Fibroblast of the aortic adventitia (primary cell): ENCODE data around the gene TBX21. TPM values are rescaled to one million over a fixed set of nuclear protein-coding genes. Genes with fewer than 3 reads are reported as not detected.

Experiments
- DNase-seq: peaks from one replicate; pipeline ENCODE4 v3.0.0-alpha.2; 2010; ENCODE audit warnings: low read depth
- H3K4me3 ChIP-seq: 2 replicates; pipeline ENCODE4 v1.5.1; 2011; ENCODE audit warnings: low read depth, mild to moderate bottlenecking, control low read depth, low read length, moderate library complexity
- total RNA-seq: library from RNA; depleted of rRNA; stranded (reverse); fragments of >200 nt; gene quantifications from 2 replicates; pipeline ENCODE4 v1.2.3, GENCODE V29; 2012; ENCODE audit warnings: low replicate concordance
- TF ChIP-seq, protein P1 (sequence below): IDR thresholded peaks from 2 replicates; pipeline ENCODE4 v1.5.1; 2011; ENCODE audit warnings: mild to moderate bottlenecking, low read length, control low read depth, inconsistent platforms; ENCODE audit not compliant: insufficient read depth

Gene TBX21
- total RNA-seq, 1 donor, result not detected

DNA sequence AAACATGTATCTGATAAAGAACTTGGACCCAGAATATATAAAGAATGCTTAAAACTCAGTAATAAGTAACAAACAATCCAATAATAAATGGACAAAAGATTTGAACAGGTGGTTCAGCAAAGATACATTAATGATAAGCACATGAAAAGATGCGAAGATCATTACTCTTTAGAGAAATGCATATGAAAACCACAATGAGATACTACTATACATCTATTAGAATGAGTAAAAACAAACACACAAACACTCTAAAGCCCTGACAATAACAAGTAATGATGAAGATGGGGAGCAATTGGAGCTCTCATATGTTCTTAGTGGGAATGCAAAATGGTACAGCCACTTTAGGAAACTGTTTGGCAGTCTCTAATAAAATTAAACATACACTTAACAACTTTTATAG is 59.4 kb downstream of the TBX21 start:
- H3K4me3 ChIP-seq, result no peak overlapping the region
- TF ChIP-seq, protein P1, sequence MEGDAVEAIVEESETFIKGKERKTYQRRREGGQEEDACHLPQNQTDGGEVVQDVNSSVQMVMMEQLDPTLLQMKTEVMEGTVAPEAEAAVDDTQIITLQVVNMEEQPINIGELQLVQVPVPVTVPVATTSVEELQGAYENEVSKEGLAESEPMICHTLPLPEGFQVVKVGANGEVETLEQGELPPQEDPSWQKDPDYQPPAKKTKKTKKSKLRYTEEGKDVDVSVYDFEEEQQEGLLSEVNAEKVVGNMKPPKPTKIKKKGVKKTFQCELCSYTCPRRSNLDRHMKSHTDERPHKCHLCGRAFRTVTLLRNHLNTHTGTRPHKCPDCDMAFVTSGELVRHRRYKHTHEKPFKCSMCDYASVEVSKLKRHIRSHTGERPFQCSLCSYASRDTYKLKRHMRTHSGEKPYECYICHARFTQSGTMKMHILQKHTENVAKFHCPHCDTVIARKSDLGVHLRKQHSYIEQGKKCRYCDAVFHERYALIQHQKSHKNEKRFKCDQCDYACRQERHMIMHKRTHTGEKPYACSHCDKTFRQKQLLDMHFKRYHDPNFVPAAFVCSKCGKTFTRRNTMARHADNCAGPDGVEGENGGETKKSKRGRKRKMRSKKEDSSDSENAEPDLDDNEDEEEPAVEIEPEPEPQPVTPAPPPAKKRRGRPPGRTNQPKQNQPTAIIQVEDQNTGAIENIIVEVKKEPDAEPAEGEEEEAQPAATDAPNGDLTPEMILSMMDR, result no peak
- DNase-seq, result no peak

DNA sequence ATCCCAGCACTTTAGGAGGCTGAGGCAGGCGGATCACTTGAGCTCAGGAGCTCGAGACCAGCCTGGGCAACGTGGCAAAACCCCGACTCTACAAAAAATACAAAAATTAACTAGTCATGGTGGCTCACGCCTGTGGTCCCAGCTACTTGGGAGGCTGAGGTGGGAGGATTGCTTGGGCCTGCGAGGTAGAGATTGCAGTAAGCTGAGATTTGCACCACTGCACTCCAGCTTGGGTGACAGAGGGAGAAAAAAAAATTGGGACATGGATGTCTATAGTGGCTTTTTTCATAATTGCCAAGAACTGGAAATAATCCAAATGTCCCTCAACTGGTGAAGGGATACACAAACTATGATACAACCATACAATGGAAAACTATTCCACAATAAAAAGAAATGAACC is 59.9 kb downstream of the TBX21 start:
- TF ChIP-seq, protein P1, result no peak
- no peak overlapping the region for H3K4me3 ChIP-seq
- no peak for DNase-seq

Other genes starting within 250 kb of the TBX21 start
- gene NPEPPS, start 202.1 kb upstream of the TBX21 start, total RNA-seq, result 106 and 299 TPM in 2 replicates
- 473 and 851 TPM in 2 replicates for gene KPNB1, start 83.3 kb upstream of the TBX21 start, total RNA-seq
- gene TBKBP1, start 39.1 kb upstream of the TBX21 start, total RNA-seq, result 7.9 and 9.5 TPM in 2 replicates
- gene OSBPL7, start 88.6 kb downstream of the TBX21 start, total RNA-seq, result 4.6 and 6.1 TPM in 2 replicates
- gene MRPL10, start 98.3 kb downstream of the TBX21 start, total RNA-seq, result 5.8 and 28.0 TPM in 2 replicates
- 0.16 TPM in 1 of 2 replicates, not detected in the other for gene LRRC46, start 98.4 kb downstream of the TBX21 start, total RNA-seq
- 14.7 and 20.7 TPM in 2 replicates for gene SCRN2, start 108.0 kb downstream of the TBX21 start, total RNA-seq
- gene SP6, start 117.9 kb downstream of the TBX21 start, total RNA-seq, result 0.09 TPM in 1 of 2 replicates, not detected in the other
- 0.08 and 3.7 TPM in 2 replicates for gene SP2, start 163.0 kb downstream of the TBX21 start, total RNA-seq
- 44.9 and 198 TPM in 2 replicates for gene PNPO, start 208.3 kb downstream of the TBX21 start, total RNA-seq
- gene PRR15L, start 224.6 kb downstream of the TBX21 start, total RNA-seq, result not detected in 2 replicates
- 49.5 and 109 TPM in 2 replicates for gene CDK5RAP3, start 237.9 kb downstream of the TBX21 start, total RNA-seq